ENCODE data around the gene ZFYVE28.

ZFYVE28 gene

DNA sequence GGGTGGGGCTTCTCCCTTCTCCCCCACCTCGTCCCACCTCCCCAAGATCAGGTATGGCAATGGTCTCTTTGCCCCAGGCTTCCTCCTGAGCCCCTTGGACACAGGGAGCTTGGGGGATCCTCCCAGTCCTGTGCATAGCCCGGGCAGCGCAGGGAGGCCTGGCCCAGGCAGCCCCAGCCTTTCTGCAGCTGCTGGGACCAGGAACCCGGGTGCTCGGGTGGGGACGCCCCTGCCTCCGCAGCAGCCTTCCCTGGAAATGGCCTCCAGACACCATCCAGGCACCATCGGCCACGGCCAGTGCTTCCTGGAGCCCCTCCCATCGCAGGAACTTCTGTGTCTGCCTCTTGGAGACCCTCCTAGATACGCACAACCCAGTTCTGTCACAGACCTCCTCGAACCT is 150.6 kb downstream of the ZFYVE28 start:
- TF ChIP-seq POLR2AphosphoS5 (IDR thresholded peaks at IDR 0.05; ENCODE audit: low read depth, low read length) (no peak), TAF1 (IDR thresholded peaks at IDR 0.05; ENCODE audit: borderline replicate concordance, insufficient read depth, low read length) (no peak), SIN3A (IDR thresholded peaks at IDR 0.05; ENCODE audit: borderline replicate concordance, insufficient read depth, low read length) (no peak), FOXP2 (optimal IDR thresholded peaks at IDR 0.05; ENCODE audit: borderline replicate concordance, extremely low read depth, extremely low read length, insufficient read depth) (no peak)
- TF ChIP-seq, protein P1, sequence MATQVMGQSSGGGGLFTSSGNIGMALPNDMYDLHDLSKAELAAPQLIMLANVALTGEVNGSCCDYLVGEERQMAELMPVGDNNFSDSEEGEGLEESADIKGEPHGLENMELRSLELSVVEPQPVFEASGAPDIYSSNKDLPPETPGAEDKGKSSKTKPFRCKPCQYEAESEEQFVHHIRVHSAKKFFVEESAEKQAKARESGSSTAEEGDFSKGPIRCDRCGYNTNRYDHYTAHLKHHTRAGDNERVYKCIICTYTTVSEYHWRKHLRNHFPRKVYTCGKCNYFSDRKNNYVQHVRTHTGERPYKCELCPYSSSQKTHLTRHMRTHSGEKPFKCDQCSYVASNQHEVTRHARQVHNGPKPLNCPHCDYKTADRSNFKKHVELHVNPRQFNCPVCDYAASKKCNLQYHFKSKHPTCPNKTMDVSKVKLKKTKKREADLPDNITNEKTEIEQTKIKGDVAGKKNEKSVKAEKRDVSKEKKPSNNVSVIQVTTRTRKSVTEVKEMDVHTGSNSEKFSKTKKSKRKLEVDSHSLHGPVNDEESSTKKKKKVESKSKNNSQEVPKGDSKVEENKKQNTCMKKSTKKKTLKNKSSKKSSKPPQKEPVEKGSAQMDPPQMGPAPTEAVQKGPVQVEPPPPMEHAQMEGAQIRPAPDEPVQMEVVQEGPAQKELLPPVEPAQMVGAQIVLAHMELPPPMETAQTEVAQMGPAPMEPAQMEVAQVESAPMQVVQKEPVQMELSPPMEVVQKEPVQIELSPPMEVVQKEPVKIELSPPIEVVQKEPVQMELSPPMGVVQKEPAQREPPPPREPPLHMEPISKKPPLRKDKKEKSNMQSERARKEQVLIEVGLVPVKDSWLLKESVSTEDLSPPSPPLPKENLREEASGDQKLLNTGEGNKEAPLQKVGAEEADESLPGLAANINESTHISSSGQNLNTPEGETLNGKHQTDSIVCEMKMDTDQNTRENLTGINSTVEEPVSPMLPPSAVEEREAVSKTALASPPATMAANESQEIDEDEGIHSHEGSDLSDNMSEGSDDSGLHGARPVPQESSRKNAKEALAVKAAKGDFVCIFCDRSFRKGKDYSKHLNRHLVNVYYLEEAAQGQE (IDR thresholded peaks at IDR 0.05; ENCODE audit: insufficient read depth in 1 of 2, low read depth in 2 of 2, low read length in 2 of 2) = no peak

DNA sequence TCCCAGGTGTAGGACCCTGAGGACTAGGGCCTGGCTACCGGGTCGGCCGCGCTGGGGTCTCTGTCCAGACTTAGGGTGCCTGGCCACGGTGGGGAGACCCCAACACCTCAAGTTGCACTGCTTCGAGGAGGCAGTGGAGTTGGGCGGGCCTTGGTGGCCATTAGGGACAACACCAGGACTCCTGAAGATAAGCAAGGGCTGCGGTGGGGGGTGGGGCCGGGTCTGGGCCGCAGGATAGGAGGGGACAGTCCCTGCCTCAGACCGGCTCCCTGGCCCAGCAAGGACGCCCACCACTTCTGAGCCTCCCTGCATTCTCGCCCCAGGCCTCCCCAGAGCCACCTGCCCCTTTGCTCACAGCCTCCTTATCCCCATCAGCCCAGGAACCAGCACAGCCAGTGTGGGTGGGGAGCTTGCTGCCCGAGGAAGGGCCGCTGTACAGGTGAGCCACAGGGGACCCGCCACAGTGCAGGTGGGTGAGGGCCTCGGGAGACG is 151.1 kb downstream of the ZFYVE28 start:
- TF ChIP-seq, protein P1 (IDR thresholded peaks at IDR 0.05; ENCODE audit: insufficient read depth in 1 of 2, low read depth in 2 of 2, low read length in 2 of 2) = no peak
- no peak for TF ChIP-seq FOXP2 (optimal IDR thresholded peaks at IDR 0.05; ENCODE audit: borderline replicate concordance, extremely low read depth, extremely low read length, insufficient read depth)
- no peak for TF ChIP-seq TAF1 (IDR thresholded peaks at IDR 0.05; ENCODE audit: borderline replicate concordance, insufficient read depth, low read length)
- no peak for TF ChIP-seq SIN3A (IDR thresholded peaks at IDR 0.05; ENCODE audit: borderline replicate concordance, insufficient read depth, low read length)
- TF ChIP-seq POLR2AphosphoS5 (IDR thresholded peaks at IDR 0.05; ENCODE audit: low read depth, low read length) = no peak

DNA sequence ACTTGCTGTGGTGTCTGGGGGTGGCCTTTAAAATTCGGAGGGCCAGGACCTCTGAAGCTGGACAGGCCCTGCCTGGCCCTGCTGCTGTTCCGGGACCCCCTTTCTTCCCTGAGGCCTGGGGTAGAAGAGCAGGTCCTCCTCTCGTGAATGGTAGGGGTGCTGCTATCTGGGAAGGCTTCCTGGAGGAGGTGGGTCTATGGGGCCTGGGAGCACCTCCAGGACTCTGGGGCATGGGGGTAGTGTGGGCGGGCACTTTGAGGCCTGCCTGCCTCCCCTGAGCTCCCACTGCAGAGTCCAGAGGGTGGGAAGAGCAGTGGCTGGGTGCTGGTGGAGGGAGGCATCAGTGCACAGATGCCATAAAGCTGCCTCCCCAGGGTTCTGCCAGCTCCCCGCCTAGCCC is 151.6 kb downstream of the ZFYVE28 start:
- TF ChIP-seq SIN3A (IDR thresholded peaks at IDR 0.05; ENCODE audit: borderline replicate concordance, insufficient read depth, low read length) (no peak), TAF1 (IDR thresholded peaks at IDR 0.05; ENCODE audit: borderline replicate concordance, insufficient read depth, low read length) (no peak), POLR2AphosphoS5 (IDR thresholded peaks at IDR 0.05; ENCODE audit: low read depth, low read length) (no peak), FOXP2 (optimal IDR thresholded peaks at IDR 0.05; ENCODE audit: borderline replicate concordance, extremely low read depth, extremely low read length, insufficient read depth) (no peak)
- TF ChIP-seq, protein P1 (IDR thresholded peaks at IDR 0.05; ENCODE audit: insufficient read depth in 1 of 2, low read depth in 2 of 2, low read length in 2 of 2) = no peak

DNA sequence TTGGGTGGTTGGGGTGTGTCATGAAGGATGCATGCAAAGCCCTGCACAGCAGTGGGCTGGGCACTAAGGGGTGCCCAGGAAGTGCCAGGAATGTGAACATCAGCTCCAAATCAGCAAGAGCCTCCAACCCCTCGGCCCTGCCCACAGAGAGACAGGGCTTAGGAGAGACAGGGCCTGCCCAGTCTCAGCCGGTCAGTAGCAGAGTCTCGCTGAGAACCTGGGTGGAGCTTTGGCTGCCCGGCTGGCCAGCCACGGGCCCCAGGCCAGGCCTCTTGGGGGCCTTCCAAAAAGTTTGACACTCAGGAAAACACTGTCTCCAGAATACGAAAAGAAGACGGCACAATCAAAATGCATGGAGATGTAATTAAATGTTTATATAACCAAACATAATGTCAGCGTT is 152.3 kb downstream of the ZFYVE28 start:
- no peak for TF ChIP-seq POLR2AphosphoS5 (IDR thresholded peaks at IDR 0.05; ENCODE audit: low read depth, low read length)
- no peak for TF ChIP-seq FOXP2 (optimal IDR thresholded peaks at IDR 0.05; ENCODE audit: borderline replicate concordance, extremely low read depth, extremely low read length, insufficient read depth)
- TF ChIP-seq, protein P1 (IDR thresholded peaks at IDR 0.05; ENCODE audit: insufficient read depth in 1 of 2, low read depth in 2 of 2, low read length in 2 of 2) = no peak
- TF ChIP-seq TAF1 (IDR thresholded peaks at IDR 0.05; ENCODE audit: borderline replicate concordance, insufficient read depth, low read length) = no peak
- TF ChIP-seq SIN3A (IDR thresholded peaks at IDR 0.05; ENCODE audit: borderline replicate concordance, insufficient read depth, low read length) = no peak
